HG03280 (cell line): ENCODE measurements around the gene CAPS.

ENCODE experiments used
- ATAC-seq: cut with Tn5 transposase; IDR thresholded peaks from one replicate; pipeline ENCODE4 v1.9.1; 2021; ENCODE audit warnings: mild to moderate bottlenecking, moderate library complexity; ENCODE audit not compliant: unreplicated experiment

CAPS gene

GRCh38 chr19:5891938-5892771 is 21.9 kb upstream of the CAPS start:
- ATAC-seq, result no peak

GRCh38 chr19:5892772-5893275 is 21.2 kb upstream of the CAPS start:
- no peak for ATAC-seq

GRCh38 chr19:5893296-5893903 is 20.7 kb upstream of the CAPS start:
- ATAC-seq, result no peak

- ATAC-seq, result no peak
Measured at GRCh38 chr19:5893907-5894703, 19.9 kb upstream of the CAPS start.

- ATAC-seq, result no peak
Measured at GRCh38 chr19:5894704-5895349, 19.2 kb upstream of the CAPS start.

DNA sequence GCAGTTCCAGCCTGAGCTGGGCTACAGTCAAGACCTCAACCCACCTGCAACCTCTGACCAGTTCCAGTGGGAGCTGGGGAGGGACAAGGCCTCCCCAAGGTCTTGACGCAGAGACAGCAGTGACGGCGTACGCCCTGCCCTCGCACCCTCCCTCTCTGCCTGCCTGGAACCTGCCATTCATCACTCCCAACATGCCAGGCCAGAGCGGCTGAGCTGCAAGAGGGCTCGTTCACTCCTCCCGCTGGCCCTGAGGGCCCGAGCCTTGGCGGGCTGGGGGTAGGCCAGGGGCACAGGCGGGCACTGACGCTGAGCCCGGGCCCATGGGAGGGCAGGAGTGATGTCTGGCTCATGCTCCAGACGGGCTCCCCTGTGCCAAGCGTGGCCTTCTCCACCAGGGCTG is 18.6 kb upstream of the CAPS start:
- ATAC-seq, result no peak

- no peak for ATAC-seq
Measured at GRCh38 chr19:5895890-5896289, 18.2 kb upstream of the CAPS start.

DNA sequence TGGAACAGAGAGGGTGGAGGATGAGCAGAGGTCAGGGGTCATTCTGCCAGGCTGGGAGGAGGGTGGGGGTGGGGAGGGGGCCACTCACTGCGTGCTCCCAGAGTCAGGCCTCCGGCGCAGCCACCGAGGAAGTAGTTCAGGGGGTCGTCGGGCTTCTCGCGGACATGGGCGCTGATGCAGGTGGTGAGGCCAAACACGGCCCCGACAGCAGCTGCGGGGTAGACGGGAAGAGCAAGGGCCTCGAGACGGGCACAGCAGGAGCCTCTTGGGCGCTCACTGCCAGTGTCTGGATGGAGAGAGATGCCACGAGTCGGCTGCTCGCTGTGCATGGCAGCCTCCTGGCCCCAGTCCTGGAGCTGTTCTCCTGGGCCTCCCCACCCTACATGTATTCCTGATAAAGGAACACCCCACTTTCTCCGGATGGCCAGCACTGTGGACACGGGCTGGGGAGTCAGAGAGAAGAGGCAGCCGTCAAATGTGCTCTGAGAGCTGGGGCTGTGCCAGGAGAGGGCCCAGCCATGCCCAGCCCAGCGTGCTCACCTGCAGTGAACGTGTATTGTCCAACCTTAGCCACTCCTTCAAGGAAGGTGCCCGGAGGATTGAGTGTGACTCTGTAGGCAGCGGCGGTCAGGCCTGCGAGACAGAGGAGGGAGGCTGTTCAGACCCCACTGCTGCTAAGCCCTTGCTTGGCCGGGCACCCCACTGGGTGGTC is 17.5 kb upstream of the CAPS start:
- no peak for ATAC-seq

GRCh38 chr19:5897189-5897969 is 16.7 kb upstream of the CAPS start:
- no peak for ATAC-seq

DNA sequence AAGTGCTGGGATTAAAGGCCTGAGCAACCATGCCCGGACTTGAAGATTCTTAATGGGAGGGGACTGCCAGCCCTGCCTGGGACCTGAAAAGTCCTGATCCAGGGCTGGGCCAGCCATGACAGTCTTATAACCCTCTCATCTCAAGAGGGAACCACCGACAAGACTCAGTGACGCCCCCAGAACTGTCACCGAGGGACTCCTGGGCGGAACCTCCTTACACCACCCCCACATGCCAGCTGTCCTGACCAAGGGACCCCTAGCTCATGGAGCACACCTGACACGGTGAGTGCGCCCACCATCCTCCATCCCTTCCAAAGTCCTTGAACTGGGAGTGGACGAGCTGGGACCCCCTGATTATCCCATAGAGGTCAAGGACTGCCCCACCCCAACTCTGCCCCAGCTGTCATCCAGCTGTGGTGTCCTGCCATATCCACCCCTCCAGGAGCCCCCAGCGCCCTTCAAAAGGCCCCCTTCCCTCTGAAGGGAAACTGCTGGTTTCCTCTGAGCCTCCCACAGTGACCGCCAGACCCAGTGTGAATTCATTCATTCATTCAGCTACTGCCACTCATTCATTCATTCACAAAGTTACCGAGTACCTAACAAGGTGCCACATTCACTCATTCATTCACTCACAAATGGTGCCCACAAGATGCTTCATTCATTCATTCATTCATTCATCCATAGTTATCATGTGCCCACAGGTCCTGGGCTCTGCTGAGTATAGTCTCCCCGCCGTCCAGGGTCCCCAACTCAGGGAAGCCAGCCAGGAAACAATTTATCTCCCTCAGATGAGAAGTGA is 14.1 kb upstream of the CAPS start:
- ATAC-seq, result no peak

GRCh38 chr19:5900976-5901375 is 13.1 kb upstream of the CAPS start:
- ATAC-seq, result no peak

GRCh38 chr19:5903056-5903623 is 10.9 kb upstream of the CAPS start:
- no peak for ATAC-seq

GRCh38 chr19:5903624-5904351 is 10.3 kb upstream of the CAPS start, which contains the start of gene NDUFA11:
TSS of gene NDUFA11 (minus strand) at chr19:5903790. CDS start at chr19:5903708, 82 bp downstream.
- ATAC-seq, result peak; percentile 36

DNA sequence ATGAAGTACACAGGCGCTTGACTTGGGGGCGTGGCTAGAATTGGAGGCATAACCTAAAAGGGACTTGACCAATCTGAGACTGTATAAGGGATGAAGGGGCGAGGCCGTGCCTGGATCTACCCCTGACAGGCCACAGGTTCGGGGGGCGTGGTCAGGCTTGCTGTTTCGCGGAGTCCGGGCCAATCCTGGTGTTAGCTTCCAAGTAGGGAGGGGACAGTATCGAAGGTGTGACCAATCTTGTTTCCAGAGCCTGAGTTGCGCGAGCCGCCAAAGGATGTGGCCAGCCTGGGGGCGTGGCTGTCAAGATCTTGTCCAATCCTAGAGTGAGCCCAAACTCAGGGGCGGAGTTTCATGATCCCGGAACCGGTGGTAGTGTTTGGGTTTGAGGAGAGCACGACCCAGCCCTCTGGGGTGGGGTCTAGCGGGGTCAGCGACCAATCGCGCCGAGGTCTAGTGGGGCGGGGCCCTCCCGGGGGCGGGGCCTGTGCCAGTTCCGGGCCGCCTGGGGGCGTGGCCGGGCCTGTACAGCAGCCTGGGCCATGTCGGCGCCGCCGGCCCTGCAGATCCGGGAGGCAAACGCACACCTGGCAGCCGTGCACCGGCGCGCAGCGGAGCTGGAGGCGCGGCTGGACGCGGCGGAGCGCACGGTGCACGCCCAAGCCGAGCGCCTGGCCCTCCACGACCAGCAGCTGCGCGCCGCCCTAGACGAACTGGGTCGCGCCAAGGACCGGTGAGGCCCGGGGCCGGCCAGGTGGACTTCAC is 9.5 kb upstream of the CAPS start, which contains the start of gene VMAC:
VMAC (plus strand) TSS at position 521 of the 762 bp plus-strand sequence; CDS start at position 540, 19 bp downstream.
- ATAC-seq, result peak; percentile 75

- no peak for ATAC-seq
Measured at GRCh38 chr19:5905114-5905778, 8.8 kb upstream of the CAPS start.

DNA sequence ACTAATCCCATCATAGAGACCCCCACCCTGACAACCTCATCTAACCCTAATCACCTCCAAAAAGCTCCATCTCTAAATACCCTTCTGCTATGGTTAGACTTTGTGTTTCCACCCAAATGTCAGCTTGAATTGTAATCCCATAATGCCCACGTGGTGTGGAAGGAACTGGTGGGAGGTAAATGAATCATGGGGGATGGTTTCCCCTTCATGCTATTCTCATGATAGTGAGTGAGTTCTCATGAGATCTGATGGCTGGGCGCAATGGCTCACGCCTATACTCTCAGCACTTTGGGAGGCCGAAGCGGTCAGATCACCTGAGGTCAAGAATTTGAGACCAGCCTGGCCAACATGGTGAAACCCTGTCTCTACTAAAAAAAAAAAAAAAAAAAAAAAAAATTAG is 6.8 kb upstream of the CAPS start:
- no peak for ATAC-seq
